HepG2 (cell line): ENCODE measurements around the gene TNFSF15. TPM values are rescaled to one million over a fixed set of nuclear protein-coding genes. Genes with fewer than 3 reads are reported as not detected.

Experiments
- ATAC-seq: fragments of 200-7000 bp; cut with Tn5 transposase; 3 replicates; pipeline ENCODE4 v1.9.1; 2020; ENCODE audit warnings: mild to moderate bottlenecking, moderate library complexity
- BruUV-seq: library from RNA; stranded (reverse); fragments of 400-500 nt; replicated peaks from 2 replicates; lab custom pipeline; 2021; lab: Mats Ljungman, UMichigan
- CTCF ChIA-PET: fragments of 300-600 bp; formaldehyde crosslinking; extraction: SDS; loops from one replicate; lab custom pipeline; 2021; ENCODE audit warnings: low total read pairs, inconsistent platforms, low intra/inter-chr PET ratio; lab: Yijun Ruan, JAX
- POLR2A ChIA-PET: fragments of 350-600 bp; sonication (Branson Sonifier 250); formaldehyde crosslinking; loops from one replicate; lab custom pipeline; 2020; ENCODE audit warnings: antibody characterized with exemption, inconsistent platforms; lab: Yijun Ruan, JAX
- DNase-seq: peaks from one replicate; pipeline ENCODE4 v3.0.0-alpha.2; 2015; ENCODE audit warnings: low spot score
- FAIRE-seq: peaks from 3 replicates; lab custom pipeline; 2011; peaks lifted over from hg19 to GRCh38; lab: Jason Lieb, UNC
- H2AFZ ChIP-seq: one replicate; pipeline ENCODE4 v1.6.1; 2011; ENCODE audit warnings: low read length, inconsistent platforms
- H3K27ac ChIP-seq: fragments of 300-600 bp; 3 replicates; pipeline ENCODE4 v1.8.0; 2011; ENCODE audit warnings: mixed run types, mild to moderate bottlenecking, mixed read lengths, low read length, inconsistent platforms; ENCODE audit not compliant: insufficient read depth; ENCODE audit errors: extremely low read length
- H3K27me3 ChIP-seq, 2 experiments: fragments of 200-600 bp in 1 of 2; 2 replicates in 1 of 2; 3 replicates in 1 of 2; pipeline versions ENCODE4 v1.6.0 to v1.8.0; 2011; ENCODE audit warnings: low read length in 2 of 2, mild to moderate bottlenecking in 2 of 2, moderate library complexity in 2 of 2, inconsistent platforms in 1 of 2; ENCODE audit not compliant: insufficient read depth in 2 of 2, control insufficient read depth in 1 of 2
- H3K36me3 ChIP-seq, 2 experiments: fragments of 200-600 bp in 1 of 2; replicated peaks in 1 of 2; 2 replicates in 1 of 2; 3 replicates in 1 of 2; pipeline versions ENCODE4 v1.5.1 to v1.8.0; 2011; ENCODE audit warnings: low read length in 2 of 2, inconsistent platforms in 1 of 2; ENCODE audit not compliant: insufficient read depth in 2 of 2, control insufficient read depth in 1 of 2
- H3K4me1 ChIP-seq: 2 replicates; pipeline ENCODE4 v1.5.1; 2012; ENCODE audit warnings: low read length, inconsistent platforms; ENCODE audit not compliant: insufficient read depth
- H3K4me2 ChIP-seq: 2 replicates; pipeline ENCODE4 v1.6.0; 2011; ENCODE audit warnings: low read depth, low read length, inconsistent platforms
- H3K4me3 ChIP-seq, 3 experiments: fragments of 200-600 bp in 1 of 3; sonication (generic), shearing (Covaris generic) in 1 of 3; replicated peaks in 1 of 3; 2 replicates each; pipeline ENCODE4 v1.5.1; 2011 to 2016; ENCODE audit warnings: low read length in 3 of 3, inconsistent platforms in 2 of 3, low read depth in 2 of 3, mild to moderate bottlenecking in 2 of 3, control low read depth in 1 of 3, mixed read lengths in 1 of 3; ENCODE audit not compliant: insufficient read depth in 1 of 3
- H3K79me2 ChIP-seq: one replicate; pipeline ENCODE4 v1.6.1; 2011; ENCODE audit warnings: low read length, inconsistent platforms; ENCODE audit not compliant: insufficient read depth
- H3K9ac ChIP-seq: 2 replicates; pipeline ENCODE4 v1.6.0; 2011; ENCODE audit warnings: mild to moderate bottlenecking, low read depth, low read length, inconsistent platforms; ENCODE audit not compliant: insufficient read depth
- H3K9me3 ChIP-seq: 2 replicates; pipeline ENCODE4 v1.5.1; 2012; ENCODE audit warnings: mild to moderate bottlenecking, low read length
- H4K20me1 ChIP-seq: 2 replicates; pipeline ENCODE4 v1.6.0; 2011; ENCODE audit warnings: inconsistent platforms, mild to moderate bottlenecking, low read length, moderate library complexity; ENCODE audit not compliant: insufficient read depth
- DR1 ChIP-seq: sonication (generic); formaldehyde crosslinking; IDR thresholded peaks from 2 replicates; pipeline ENCODE4 v1.8.0; 2021; ENCODE audit warnings: mild to moderate bottlenecking, missing genetic modification reagents, inconsistent platforms
- HCFC1 ChIP-seq: fragments of 150-350 bp; IDR thresholded peaks from 2 replicates; pipeline ENCODE4 v1.6.1; 2014; ENCODE audit warnings: low read depth, low read length
- HMG20A ChIP-seq: IDR thresholded peaks from 2 replicates; pipeline ENCODE4 v1.6.1; 2016; ENCODE audit warnings: borderline replicate concordance
- KLF15 ChIP-seq: sonication (generic); formaldehyde crosslinking; IDR thresholded peaks from 2 replicates; pipeline ENCODE4 v1.8.1; 2023; ENCODE audit warnings: borderline replicate concordance, mild to moderate bottlenecking, inconsistent platforms, missing genetic modification reagents, mixed read lengths
- POLR2G ChIP-seq: fragments of 200-400 bp; formaldehyde crosslinking; IDR thresholded peaks from 2 replicates; pipeline ENCODE4 v1.6.1; 2018; ENCODE audit warnings: mild to moderate bottlenecking, low read depth, low read length, moderate library complexity
- RBFOX2 ChIP-seq: fragments of 200-400 bp; formaldehyde crosslinking; IDR thresholded peaks from 2 replicates; pipeline ENCODE4 v1.6.1; 2017; ENCODE audit warnings: low read depth, mild to moderate bottlenecking, low read length
- SETDB1 ChIP-seq: sonication (generic); formaldehyde crosslinking; IDR thresholded peaks from 2 replicates; pipeline ENCODE4 v1.5.1; 2020; ENCODE audit warnings: missing genetic modification reagents, mild to moderate bottlenecking, borderline replicate concordance
- ZFAT ChIP-seq: sonication (generic); formaldehyde crosslinking; conservative IDR thresholded peaks from 2 replicates; pipeline ENCODE4 v1.8.1; 2023; ENCODE audit warnings: missing genetic modification reagents, inconsistent platforms
- ZFP36L1 ChIP-seq: sonication (generic); formaldehyde crosslinking; IDR thresholded peaks from 2 replicates; pipeline ENCODE4 v1.8.0; 2022; ENCODE audit warnings: mild to moderate bottlenecking, missing genetic modification reagents, moderate library complexity
- ZNF3 ChIP-seq: IDR thresholded peaks from 2 replicates; pipeline ENCODE4 v1.7.0; 2017; ENCODE audit warnings: inconsistent platforms
- WGBS: methylation state at CpG from one replicate; pipeline ENCODE4 v1.1.6; 2017; ENCODE audit warnings: low lambda C conversion rate; 5-methylcytosine and 5-hydroxymethylcytosine counted together
- in situ Hi-C: cut with HindIII; loops from 2 replicates; pipeline ENCODE4 v1.10.0; 2017; ENCODE audit warnings: low pct_unique_long_range_greater_than_20kb; ENCODE audit not compliant: extremely low pct_ligation_motif_present
- intact Hi-C: fragments of 100-400 bp; cut with micrococcal nuclease; formaldehyde crosslinking; loops from one replicate; pipeline ENCODE4 v1.10.0; 2022; ENCODE audit not compliant: unreplicated experiment
- polyA plus RNA-seq, 8 experiments: library from polyadenylated mRNA; depleted of rRNA in 3 of 8; stranded (reverse) in 7 of 8; unstranded in 1 of 8; fragments of >200 nt; fragmentation: Illumina TruSeq in 4 of 8; extraction: Trizol in 4 of 8; gene quantifications; 2 replicates each; pipeline versions ENCODE4 v1.2.1 to v1.2.3, GENCODE V29; 2011 to 2016; ENCODE audit warnings: low read depth in 4 of 8, missing spikeins in 1 of 8, mixed read lengths in 1 of 8; ENCODE audit not compliant: insufficient read depth in 1 of 8
- total RNA-seq, 5 experiments: library from RNA; depleted of rRNA; stranded (reverse); fragments of >200 nt; fragmentation: Illumina TruSeq; extraction: Trizol; gene quantifications; 2 replicates each; pipeline ENCODE4 v1.2.3, GENCODE V29; 2016; ENCODE audit warnings: low read depth in 1 of 5
- TF ChIP-seq, protein P1 (sequence below): sonication (generic); formaldehyde crosslinking; IDR thresholded peaks from 2 replicates; pipeline ENCODE4 v1.4.0; 2020; ENCODE audit warnings: mild to moderate bottlenecking, missing genetic modification reagents
- TF ChIP-seq, protein P2 (sequence below): sonication (generic); formaldehyde crosslinking; IDR thresholded peaks from 2 replicates; pipeline ENCODE4 v1.9.0; 2021; ENCODE audit warnings: missing genetic modification reagents, borderline replicate concordance
- TF ChIP-seq, protein P3 (sequence below): sonication (generic); formaldehyde crosslinking; IDR thresholded peaks from 2 replicates; pipeline ENCODE4 v1.9.0; 2022; ENCODE audit warnings: missing genetic modification reagents, mild to moderate bottlenecking, borderline replicate concordance
- TF ChIP-seq, protein P4 (sequence below): sonication (generic); formaldehyde crosslinking; IDR thresholded peaks from 2 replicates; pipeline ENCODE4 v1.4.0; 2020; ENCODE audit warnings: missing genetic modification reagents, borderline replicate concordance
- TF ChIP-seq, protein P5 (sequence below): sonication (generic); formaldehyde crosslinking; conservative IDR thresholded peaks from 2 replicates; pipeline ENCODE4 v1.4.0; 2020; ENCODE audit warnings: missing genetic modification reagents
- TF ChIP-seq, protein P6 (sequence below): sonication (generic); formaldehyde crosslinking; IDR thresholded peaks from 2 replicates; pipeline ENCODE4 v1.4.0; 2020; ENCODE audit warnings: low read depth, mild to moderate bottlenecking, missing genetic modification reagents

Gene TNFSF15
- total and polyA plus RNA-seq, 2 of the 13 experiments (the other 11 are each of a cell fraction or from before 2014, with no cell fraction given): 0.02 to 0.03 TPM

DNA sequence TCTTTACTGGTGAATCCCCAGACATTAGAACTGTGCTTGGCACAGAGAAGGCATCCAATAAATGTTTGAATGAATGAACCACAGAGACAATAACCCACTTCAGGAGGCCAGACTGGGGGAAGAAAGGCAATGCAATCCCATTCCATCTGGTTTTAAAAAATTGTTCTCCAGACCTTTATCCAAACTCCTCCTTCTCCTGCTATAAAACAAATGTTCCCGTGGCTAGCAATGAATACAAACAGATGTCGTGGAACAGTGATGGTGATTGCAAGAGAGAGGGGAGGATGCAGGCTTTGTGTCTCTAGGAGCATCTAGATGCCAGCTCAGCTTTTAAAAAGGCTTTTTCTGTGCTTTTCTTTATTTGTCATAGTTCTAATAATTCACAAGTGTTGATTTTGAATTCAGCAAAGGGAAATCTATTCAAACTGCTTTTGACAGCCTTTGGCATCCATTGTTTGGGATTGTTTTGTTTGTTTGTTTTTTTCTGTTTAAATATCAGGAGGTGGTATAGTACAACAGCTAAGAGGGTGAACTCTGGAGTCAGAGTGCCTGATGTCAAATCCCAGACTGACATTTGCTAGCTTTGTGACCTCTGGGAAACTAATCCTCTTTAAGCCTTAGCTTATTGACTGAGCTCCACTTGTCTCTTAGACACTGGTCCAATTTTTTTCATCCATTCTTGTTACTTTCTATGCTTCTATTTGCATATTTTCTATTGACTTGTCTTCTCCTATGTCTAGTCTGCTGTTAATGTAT is 59.1 kb downstream of the TNFSF15 start:
- WGBS: 0% methylated on average over 2 of the region's 2 CpGs
- H3K4me1 ChIP-seq: no peaks in the 10 kb centered on the region
- POLR2A ChIA-PET: no interaction called here
- TF ChIP-seq HMG20A (CRISPR knock-in tag) (no peak), KLF15 (CRISPR knock-in tag) (no peak), HCFC1 (no peak), DR1 (no peak), ZNF3 (CRISPR knock-in tag) (no peak), POLR2G (no peak), ZFP36L1 (CRISPR knock-in tag) (no peak), SETDB1 (CRISPR knock-in tag) (no peak), ZFAT (CRISPR knock-in tag) (no peak), RBFOX2 (no peak)
- TF ChIP-seq, protein P1, sequence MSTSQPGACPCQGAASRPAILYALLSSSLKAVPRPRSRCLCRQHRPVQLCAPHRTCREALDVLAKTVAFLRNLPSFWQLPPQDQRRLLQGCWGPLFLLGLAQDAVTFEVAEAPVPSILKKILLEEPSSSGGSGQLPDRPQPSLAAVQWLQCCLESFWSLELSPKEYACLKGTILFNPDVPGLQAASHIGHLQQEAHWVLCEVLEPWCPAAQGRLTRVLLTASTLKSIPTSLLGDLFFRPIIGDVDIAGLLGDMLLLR (CRISPR knock-in tag): no peak
- TF ChIP-seq, protein P2, sequence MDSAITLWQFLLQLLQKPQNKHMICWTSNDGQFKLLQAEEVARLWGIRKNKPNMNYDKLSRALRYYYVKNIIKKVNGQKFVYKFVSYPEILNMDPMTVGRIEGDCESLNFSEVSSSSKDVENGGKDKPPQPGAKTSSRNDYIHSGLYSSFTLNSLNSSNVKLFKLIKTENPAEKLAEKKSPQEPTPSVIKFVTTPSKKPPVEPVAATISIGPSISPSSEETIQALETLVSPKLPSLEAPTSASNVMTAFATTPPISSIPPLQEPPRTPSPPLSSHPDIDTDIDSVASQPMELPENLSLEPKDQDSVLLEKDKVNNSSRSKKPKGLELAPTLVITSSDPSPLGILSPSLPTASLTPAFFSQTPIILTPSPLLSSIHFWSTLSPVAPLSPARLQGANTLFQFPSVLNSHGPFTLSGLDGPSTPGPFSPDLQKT (CRISPR knock-in tag): no peak
- TF ChIP-seq, protein P3, sequence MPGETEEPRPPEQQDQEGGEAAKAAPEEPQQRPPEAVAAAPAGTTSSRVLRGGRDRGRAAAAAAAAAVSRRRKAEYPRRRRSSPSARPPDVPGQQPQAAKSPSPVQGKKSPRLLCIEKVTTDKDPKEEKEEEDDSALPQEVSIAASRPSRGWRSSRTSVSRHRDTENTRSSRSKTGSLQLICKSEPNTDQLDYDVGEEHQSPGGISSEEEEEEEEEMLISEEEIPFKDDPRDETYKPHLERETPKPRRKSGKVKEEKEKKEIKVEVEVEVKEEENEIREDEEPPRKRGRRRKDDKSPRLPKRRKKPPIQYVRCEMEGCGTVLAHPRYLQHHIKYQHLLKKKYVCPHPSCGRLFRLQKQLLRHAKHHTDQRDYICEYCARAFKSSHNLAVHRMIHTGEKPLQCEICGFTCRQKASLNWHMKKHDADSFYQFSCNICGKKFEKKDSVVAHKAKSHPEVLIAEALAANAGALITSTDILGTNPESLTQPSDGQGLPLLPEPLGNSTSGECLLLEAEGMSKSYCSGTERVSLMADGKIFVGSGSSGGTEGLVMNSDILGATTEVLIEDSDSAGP: no peak
- TF ChIP-seq, protein P4, sequence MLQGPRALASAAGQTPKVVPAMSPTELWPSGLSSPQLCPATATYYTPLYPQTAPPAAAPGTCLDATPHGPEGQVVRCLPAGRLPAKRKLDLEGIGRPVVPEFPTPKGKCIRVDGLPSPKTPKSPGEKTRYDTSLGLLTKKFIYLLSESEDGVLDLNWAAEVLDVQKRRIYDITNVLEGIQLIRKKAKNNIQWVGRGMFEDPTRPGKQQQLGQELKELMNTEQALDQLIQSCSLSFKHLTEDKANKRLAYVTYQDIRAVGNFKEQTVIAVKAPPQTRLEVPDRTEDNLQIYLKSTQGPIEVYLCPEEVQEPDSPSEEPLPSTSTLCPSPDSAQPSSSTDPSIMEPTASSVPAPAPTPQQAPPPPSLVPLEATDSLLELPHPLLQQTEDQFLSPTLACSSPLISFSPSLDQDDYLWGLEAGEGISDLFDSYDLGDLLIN (CRISPR knock-in tag): no peak
- TF ChIP-seq, protein P5, sequence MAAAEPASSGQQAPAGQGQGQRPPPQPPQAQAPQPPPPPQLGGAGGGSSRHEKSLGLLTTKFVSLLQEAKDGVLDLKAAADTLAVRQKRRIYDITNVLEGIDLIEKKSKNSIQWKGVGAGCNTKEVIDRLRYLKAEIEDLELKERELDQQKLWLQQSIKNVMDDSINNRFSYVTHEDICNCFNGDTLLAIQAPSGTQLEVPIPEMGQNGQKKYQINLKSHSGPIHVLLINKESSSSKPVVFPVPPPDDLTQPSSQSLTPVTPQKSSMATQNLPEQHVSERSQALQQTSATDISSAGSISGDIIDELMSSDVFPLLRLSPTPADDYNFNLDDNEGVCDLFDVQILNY (CRISPR knock-in tag): no peak
- TF ChIP-seq, protein P6, sequence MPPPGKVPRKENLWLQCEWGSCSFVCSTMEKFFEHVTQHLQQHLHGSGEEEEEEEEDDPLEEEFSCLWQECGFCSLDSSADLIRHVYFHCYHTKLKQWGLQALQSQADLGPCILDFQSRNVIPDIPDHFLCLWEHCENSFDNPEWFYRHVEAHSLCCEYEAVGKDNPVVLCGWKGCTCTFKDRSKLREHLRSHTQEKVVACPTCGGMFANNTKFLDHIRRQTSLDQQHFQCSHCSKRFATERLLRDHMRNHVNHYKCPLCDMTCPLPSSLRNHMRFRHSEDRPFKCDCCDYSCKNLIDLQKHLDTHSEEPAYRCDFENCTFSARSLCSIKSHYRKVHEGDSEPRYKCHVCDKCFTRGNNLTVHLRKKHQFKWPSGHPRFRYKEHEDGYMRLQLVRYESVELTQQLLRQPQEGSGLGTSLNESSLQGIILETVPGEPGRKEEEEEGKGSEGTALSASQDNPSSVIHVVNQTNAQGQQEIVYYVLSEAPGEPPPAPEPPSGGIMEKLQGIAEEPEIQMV (CRISPR knock-in tag): no peak

More for the DNA sequence above, 59.1 kb downstream of the TNFSF15 start:
- Histone ChIP-seq H3K36me3 (no peaks in the 10 kb centered on the region), H3K9ac (no peak overlapping the region), H3K27me3 (no peaks in the 10 kb centered on the region), H3K4me2 (no peak overlapping the region), H4K20me1 (no peaks in the 10 kb centered on the region), H3K79me2 (no peaks in the 10 kb centered on the region), H2AFZ (no peak overlapping the region), H3K9me3 (no peaks in the 10 kb centered on the region), H3K4me3 (no peak overlapping the region), H3K27ac (no peak overlapping the region)
- BruUV-seq: no TSS peak
- CTCF ChIA-PET: no interaction called here
- DNase-seq (no peak), ATAC-seq (no peak), FAIRE-seq (no peak)
- in situ Hi-C loops: no loop called here
- intact Hi-C loops: no loop called here
